HG03064 (cell line): ENCODE data around the gene RPN1.
"Not testable (repeated sequence)": the region's sequence is repeated elsewhere in the genome, so short reads cannot be mapped to it uniquely, and the experiment has no call there.

Experiments
- ATAC-seq: cut with Tn5 transposase; IDR thresholded peaks from one replicate; pipeline ENCODE4 v1.9.1; 2021; ENCODE audit warnings: low read depth; ENCODE audit not compliant: unreplicated experiment

The RPN1 gene

DNA sequence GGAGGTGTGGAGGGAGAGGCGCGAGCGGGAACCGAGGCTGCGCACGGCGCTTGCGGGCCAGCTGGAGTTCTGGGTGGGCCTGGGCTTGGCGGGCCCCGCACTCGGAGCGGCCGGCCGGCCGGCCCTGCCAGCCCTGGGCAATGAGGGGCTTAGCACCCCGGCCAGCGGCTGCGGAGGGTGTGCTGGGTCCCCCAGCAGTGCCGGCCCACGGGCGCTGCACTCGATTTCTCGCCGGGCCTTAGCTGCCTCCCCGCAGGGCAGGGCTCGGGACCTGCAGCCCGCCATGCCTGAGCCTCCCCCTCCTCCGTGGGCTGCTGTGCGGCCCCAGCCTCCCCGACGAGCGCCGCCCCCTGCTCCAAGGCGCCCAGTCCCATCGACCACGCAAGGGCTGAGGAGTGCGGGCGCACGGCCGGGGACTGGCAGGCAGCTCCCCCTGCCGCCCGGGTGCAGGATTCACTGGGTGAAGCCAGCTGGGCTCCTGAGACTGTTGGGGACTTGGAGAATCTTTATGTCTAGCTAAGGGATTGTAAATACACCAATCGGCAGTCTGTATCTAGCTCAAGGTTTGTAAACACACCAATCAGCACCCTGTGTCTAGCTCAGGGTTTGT lies 2.9 kb upstream of the RPN1 start:
- ATAC-seq: not testable (repeated sequence)

DNA sequence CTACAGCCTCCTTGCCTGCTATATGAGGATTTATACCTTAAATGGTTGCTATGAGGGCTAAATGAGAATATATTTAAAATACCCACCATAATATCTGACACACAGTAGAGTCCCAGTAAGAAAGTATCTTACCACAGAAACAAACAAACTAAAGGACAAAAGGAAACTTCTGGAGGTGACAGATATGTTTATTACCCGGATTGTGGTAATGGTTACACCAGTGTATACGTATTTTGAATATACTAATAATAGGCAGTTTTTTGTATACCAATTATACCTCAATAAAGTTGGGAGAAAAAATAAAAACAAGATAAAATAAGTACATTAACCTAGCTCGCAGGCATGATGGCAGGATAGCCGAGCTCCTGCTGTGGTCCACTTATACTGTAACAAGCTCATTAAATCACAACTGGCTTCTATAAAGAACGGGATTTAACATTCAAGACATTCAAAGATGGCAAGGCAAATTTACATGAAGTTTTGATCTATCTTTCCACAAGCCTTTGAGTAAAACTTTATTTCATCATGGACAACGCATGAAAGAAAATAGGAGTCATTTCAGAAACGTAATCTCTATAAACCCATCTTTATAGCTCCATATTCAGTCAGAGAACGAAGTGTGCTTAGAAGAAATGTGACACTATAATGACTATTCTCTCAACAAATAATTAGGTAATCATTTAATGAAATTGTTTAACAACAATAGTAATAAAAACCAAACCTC lies 1.5 kb downstream of the RPN1 start:
- ATAC-seq: no peak

DNA sequence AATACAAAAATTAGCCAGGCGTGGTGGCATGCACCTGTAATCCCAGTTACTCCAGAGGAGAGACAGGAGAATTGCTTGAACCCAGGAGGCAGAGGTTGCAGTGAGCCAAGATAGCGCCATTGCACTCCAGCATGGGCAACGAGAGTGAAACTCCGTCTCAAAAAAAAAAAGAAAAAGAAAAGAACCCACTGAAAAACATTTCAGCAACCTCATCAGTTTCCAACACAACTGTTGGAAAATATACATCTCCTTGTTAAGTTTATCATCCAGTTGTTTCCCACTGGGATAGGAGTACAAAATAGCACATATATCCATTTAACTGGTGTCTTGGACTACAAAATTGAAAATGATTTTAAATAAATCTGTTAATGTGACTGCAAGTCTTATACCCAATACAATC lies 2.2 kb downstream of the RPN1 start:
- no peak for ATAC-seq

DNA sequence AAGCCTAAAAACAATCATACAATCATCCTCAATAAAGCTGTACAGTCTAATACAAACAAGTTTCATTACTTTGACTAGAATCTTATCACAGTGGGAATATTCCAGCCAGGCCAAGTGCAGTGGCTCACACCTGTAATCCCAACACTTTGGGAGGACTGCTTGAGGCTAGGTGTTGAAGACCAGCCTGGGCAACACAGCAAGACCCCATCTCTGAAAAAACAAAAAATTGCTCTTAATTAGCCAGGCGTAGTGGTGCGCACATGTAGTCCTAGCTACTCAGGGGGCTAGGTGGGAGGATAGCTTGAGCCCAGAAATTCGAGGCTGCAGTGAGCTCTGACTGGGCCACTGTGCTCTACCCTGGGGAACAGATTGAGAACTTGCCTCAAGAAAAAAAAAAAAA lies 3.3 kb downstream of the RPN1 start:
- no peak for ATAC-seq

DNA sequence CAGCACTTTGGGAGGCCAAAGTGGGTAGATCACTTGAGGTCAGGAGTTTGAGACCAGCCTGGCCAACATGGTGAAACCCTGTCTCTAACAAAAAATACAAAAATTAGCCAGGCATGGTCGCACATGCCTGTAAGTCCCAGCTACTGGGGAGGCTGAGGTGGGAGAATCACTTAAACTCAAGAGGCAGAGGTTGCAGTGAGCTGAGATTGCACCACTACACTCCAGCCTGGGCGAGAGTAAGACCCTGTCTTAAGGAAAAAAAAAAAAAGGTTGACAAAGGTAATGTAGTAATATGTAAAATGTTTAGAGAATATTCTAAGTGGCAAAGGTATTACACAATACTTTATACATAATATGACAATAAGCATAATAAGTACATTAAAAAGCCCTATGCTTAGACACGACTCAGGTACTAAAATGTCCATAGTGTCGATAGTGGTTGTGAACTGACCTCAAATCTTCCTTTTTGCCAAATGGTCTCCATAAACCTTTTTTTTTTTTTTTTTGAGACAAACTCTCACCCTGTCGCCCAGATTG lies 16.5 kb downstream of the RPN1 start:
- ATAC-seq: no peak

DNA sequence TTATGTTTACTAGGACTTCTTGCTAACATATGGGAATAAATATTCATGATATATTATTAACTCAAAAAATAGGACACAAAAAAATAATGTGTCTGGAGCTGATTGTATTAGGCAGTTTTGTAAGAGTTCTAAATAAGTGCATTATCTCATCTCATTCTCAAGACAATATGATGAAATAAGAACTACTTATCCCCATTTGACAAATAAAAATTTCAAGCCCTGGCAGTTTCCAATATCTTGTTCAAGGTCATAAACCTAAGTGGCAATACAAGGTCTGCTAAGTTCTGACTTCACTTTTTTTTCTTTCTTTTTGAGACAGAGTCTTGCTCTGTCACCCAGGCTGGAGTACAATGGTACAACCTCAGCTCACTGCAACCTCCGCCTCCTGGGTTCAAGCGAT lies 18.3 kb downstream of the RPN1 start:
- no peak for ATAC-seq

DNA sequence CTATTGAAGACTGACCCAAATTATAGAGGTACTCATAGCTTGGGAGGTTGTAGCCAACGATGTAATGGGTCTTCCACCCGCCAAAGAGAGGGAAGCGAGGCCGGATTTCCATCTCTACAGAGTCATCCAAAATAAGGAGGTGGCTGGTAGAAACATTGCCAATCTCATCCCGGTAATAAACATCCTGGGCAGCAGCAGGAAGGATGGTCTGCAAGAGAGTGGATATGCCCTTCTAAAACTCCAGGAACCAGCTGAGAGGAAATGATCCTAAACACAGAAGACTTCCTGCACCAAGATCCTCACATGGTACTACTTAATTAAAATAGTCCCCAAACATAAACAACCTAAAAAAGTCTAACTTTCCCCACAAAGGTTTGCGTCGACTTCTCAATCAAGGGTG lies 20.7 kb downstream of the RPN1 start:
- ATAC-seq: no peak

DNA sequence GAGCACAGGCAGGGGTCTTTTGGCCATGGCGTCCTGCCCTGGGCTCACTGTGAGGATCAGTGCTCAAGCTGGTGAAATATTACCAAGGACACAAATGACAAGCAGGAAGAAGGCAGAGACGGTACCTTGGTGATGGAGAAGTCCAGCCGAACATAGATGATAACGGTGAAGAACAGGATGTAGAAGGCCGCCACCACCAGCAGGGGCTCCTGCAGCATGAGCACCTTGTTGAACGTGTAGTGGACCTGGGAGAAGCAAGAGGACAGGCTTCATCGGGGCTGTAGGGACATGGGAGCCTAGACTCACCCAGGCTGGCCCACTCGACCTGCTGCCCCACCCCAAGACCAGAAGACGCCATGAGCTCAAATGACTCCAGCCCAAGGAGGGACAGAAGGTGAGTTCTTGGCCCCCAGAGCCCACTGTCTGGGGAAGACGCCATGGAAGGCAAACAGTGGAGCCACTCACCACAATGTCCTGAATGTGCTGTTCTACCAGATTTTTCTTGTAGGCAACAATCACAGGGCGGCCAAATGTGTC lies 25.1 kb downstream of the RPN1 start:
- ATAC-seq: no peak

DNA sequence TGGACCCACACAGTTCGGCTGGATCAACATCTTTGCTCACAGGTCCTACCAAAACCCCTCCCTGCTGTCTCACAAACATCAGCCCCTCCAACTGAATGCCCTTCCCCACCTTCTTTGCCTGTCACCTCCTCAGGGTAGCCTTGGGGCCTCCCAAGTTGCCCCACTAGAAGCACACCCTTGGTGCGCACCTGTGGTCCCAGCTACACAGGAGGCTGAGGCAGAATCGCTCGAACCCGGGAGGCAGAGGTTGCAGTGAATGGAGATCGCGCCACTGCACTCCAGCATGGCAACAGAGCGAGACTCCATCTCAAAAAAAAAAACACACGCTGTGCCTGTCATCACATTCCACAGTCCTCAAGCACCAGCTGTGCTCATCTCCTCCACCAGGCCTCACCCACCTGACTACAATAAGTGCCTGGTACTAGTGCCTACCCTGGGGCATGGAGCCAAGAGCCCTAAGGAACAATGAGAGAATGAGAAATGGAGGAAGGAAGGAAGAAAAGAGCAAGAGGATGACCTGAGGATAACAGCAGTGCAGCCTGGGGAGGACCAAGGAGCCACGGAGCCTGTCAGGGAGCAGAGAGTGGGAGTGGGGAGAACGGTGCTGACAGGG lies 26.0 kb downstream of the RPN1 start:
- no peak for ATAC-seq

DNA sequence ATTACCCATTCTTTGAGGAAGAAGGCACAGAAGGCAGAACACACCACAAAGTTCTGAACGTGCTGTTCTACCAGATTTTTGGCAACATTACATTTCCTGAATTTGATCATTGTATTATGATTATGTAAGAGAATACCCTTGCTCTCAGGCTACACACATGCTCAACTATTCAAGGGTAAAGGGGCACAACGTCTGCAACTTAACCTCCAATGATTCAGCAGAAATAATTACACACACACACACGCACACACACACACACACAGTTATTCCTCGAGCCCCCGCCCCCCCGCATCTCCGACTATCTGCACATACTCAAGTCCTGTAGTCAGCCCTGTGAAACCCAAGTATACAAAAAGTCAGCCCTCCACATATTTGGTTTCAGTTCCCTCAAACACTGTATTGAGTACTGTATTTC lies 26.8 kb downstream of the RPN1 start:
- no peak for ATAC-seq

DNA sequence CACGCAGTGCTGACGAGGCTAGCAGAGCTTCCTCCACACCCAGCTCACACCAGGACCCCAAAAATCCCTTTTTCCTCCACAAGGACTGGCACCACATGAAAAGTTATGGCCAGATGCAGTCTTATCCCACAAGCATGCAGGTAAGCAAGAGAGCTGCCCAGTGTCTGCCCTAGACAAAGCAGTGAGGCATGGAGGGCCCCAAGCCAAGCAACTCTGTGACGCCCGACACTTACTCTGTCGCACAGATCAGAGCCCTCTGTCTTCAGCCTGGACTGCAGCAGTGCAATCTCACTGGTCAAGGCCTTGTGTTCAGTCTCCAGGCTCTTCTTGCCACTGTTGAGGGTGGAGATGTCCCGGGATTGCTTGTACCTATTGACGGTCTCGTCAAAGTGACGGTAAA lies 28.7 kb downstream of the RPN1 start:
- ATAC-seq: no peak

DNA sequence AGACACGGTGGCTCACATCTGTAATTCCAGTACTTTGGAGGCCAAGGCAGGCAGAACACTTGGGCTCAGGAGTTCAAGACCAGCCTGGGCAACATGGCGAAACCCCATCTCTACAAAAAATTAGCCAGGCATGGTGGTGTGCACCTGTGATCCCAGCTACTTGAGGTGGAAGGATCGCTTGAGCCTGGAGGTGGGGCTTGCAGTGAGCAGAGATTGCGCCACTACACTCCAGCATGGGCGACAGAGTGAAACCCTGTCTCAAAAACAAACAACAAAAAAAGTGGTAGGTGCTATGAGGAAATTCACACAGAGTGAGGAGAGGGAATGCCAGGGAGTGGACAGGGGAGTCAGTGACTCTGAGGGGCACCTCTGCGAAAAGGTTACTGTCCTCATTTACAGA lies 29.4 kb downstream of the RPN1 start:
- no peak for ATAC-seq

DNA sequence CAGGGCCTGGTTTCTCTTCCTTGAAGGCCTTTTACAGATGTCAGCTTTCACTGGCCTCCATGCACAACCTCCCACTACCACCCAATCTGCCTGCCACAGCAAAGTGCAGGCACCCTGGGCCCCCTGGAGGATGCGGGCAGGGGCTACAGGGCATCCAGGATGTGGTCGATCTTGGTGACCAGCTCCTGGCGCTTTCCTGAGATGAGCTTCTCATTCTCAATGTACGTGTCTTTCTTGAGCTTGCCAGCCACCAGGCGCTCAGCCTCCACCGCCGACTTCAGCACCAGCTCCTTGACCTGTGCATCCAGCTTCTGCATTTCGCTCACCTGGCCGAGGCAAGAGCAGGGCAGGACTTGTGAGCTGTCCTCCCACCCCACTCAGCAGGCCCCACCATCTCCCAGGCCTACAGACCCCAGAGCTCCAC lies 30.3 kb downstream of the RPN1 start:
- ATAC-seq: no peak

DNA sequence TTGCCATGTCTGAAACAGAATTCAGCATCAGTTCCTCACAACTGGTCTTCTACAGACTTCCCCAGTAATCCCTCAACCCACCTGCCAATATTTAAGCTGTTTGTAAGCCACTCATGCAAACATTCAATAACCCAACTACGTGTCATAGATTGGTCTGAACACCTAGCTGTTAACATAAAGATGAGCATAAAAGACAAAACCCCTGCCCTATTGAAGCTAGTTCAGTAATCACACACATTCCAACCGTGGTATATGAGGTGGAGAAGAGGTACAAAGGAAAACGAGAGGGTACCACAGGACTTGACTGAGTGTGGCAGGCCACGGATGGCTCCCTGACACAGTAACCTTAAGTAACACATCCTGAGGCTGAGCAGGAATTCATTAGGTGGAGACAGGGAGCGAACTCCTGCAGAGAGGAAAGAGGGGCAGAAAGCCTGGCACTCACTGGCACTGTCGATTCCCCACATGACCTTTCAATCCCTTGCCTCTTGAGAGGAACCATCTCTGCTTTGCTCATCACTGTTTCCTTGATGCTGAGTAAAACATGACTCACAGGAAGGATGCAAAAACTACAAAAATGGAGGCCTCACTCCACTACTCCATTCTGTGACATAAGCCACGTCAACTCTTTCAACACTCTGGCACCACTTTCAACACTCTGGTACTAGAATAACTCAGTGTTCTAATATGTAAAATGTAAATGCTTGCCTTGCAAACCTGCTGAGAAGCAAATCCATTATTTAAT lies 31.3 kb downstream of the RPN1 start:
- no peak for ATAC-seq

DNA sequence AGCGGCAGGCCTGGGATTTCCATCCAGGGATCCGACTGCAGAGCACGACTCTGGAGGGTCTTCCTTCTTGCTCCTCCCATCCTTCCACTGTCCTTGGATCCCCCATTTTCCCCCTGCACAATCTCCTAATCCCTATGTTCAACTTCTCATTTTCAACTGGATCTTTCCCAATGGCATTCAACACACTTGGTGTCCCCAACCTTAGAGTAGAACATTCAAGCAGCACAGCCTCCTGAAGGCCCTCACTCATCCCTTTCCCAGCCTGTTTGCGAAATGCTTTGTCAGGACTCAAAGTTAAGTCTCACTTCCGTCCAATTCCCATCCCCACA lies 32.3 kb downstream of the RPN1 start:
- ATAC-seq: no peak

DNA sequence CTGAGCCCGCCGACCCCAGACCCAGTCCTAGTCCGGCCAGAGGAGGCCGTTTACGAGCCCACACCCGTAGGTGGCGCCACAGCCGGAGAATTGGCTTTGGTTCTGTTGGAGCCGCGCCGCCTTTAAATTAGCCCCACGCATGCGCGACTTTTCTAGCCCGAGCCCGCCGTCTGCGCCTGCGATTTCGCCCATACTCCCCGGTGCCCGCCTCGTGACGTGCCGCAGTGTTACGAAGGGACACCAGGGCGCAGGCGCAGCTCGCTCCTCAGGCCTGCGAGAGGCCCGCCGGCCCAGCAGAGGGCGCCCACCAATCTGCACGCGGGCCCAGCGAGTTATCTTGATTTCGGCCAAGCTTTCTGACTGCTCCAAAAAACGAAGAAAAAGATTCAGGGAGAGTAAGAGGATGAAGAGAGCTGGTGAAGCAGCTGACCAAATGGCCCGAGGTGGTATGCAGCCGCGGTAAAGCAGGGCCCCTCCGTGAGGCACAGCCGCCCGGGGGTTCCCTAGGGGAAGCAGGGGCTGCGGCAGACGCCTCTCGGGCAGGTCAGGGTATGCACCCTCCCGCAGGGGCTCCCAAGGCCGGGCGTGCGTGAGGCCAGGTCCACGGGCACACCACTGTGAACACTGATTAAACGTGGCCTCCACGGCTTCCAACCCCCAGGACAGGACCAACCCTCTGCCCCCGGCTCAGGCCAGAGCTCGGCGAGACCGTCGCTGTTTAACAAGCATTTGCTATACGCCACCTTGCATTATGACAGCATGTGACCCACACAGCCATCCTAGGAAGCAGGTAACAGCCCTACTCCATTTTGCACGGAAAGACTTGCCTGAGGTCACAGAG lies 32.8 kb downstream of the RPN1 start:
- ATAC-seq: peak; percentile 85

DNA sequence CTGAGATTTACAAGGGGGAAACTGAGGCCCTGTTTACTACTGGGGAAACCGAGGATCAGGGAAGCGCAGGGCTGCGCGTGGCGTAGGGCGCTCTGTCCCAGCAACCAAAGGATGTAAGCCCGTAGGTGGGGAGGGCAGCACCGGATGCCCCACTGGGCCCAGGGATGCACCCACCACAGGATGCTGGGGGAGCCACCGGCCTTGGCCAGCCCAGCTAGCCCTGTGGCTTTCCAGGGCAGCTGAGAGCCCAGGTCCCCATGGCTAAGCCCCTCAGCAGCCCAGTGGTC lies 33.4 kb downstream of the RPN1 start:
- ATAC-seq: no peak

DNA sequence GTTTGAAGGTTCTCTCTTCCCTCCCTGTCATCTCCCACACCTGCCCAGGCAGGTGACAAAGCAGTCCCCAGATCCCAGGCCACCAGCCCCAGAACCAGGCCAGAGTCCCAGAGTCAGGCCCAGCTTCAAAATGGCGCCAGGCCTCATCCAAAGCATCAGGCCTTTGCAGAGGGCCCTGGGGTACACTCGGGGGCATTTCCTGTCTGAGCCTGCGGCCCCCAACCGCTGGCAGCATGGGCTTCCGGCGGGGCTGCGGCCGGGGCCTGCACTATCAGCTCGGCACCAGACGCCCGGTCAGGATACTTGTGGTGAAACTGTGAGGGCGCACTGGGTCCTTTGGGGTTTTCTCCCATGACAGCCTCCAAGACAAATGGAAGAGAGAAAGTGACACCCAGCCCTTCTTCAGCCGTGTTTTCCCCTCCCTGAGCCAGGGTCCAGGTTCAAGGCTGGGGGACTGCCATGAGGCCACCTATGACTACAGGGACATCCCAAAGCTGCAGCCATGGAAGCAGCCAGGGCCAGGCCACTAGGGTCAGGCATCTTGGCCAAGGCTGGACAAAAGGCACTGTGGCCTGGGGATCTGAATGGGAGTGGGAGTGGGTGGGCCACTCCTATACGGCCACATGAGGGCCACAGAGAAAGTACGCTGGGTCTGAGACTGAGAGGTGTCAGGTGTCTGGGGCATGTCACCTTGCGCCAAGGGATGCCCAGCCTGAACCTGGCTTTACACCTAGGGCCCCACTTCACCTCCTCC lies 33.9 kb downstream of the RPN1 start:
- no peak for ATAC-seq

DNA sequence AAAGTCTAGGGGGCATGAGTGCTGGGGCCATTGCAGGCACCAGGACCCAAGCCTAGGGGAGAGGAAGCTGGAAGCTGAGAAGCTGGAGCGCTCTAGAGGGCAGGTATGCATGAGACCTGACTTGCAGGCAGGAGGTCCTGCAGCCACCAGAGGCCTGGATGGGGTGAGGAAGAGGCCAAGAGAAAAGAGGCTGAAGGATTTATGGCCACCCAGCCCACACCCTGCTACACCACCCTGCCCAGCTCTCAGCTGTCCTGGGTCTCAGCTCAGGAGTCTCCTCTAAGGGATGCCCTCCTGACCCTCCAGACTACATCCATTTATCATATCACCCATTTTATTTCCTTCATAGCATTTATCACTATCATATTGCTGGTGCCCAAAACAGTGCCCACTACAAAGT lies 36.5 kb downstream of the RPN1 start:
- ATAC-seq: no peak
